NCI-H1694 treated with DMSO at 0.1 percent for 48 hours (cell line): ENCODE measurements around the gene TMEM161B.
A peak's percentile ranks its signal among the peaks of the same experiment; 100 is the strongest.
"Not testable (repeated sequence)": the region's sequence is repeated elsewhere in the genome, so short reads cannot be mapped to it uniquely, and the experiment has no call there.

Experiments used
- DNase-seq: peaks from one replicate; lab custom pipeline; 2025; lab: John Stamatoyannopoulos, UW

The TMEM161B gene

GRCh38 chr5:88268385-88269184, at the start of gene TMEM161B:
TMEM161B (minus strand) TSS chr5:88268845; CDS start chr5:88268723, 122 bp downstream.
- peak; percentile 76 for DNase-seq

- no peak for DNase-seq
Observed at GRCh38 chr5:88304356-88304755, 35.7 kb upstream of the TMEM161B start.

- DNase-seq: no peak
Observed at GRCh38 chr5:88298425-88298824, 29.8 kb upstream of the TMEM161B start.

GRCh38 chr5:88290801-88291200, 22.2 kb upstream of the TMEM161B start:
- no peak for DNase-seq

- DNase-seq: no peak
Observed at GRCh38 chr5:88288528-88289197, 20.0 kb upstream of the TMEM161B start.

- no peak for DNase-seq
Observed at GRCh38 chr5:88287846-88288527, 19.3 kb upstream of the TMEM161B start.

GRCh38 chr5:88287302-88287701, 18.7 kb upstream of the TMEM161B start:
- DNase-seq: no peak

GRCh38 chr5:88283690-88284089, 15.0 kb upstream of the TMEM161B start:
- DNase-seq: no peak

- DNase-seq: no peak
Observed at GRCh38 chr5:88281322-88281721, 12.7 kb upstream of the TMEM161B start.

GRCh38 chr5:88279584-88279983, 10.9 kb upstream of the TMEM161B start:
- no peak for DNase-seq

- no peak for DNase-seq
Observed at GRCh38 chr5:88276378-88276777, 7.7 kb upstream of the TMEM161B start.

GRCh38 chr5:88275581-88275980, 6.9 kb upstream of the TMEM161B start:
- DNase-seq: no peak

- DNase-seq: peak; percentile 1
Observed at GRCh38 chr5:88269222-88269771, 652 bp upstream of the TMEM161B start.

- DNase-seq: not testable (repeated sequence)
Observed at GRCh38 chr5:88264565-88264964, 4.1 kb downstream of the TMEM161B start.

GRCh38 chr5:88263349-88263748, 5.3 kb downstream of the TMEM161B start:
- no peak for DNase-seq

GRCh38 chr5:88262116-88262515, 6.5 kb downstream of the TMEM161B start:
- no peak for DNase-seq

GRCh38 chr5:88258636-88259035, 10.0 kb downstream of the TMEM161B start:
- no peak for DNase-seq

- no peak for DNase-seq
Observed at GRCh38 chr5:88256872-88257271, 11.8 kb downstream of the TMEM161B start.

- no peak for DNase-seq
Observed at GRCh38 chr5:88256037-88256436, 12.6 kb downstream of the TMEM161B start.

- no peak for DNase-seq
Observed at GRCh38 chr5:88254320-88254719, 14.3 kb downstream of the TMEM161B start.

GRCh38 chr5:88251048-88251711, 17.5 kb downstream of the TMEM161B start:
- no peak for DNase-seq

- no peak for DNase-seq
Observed at GRCh38 chr5:88250010-88250409, 18.6 kb downstream of the TMEM161B start.
